ENCODE results near the gene DTNBP1.

The DTNBP1 gene

GRCh38 chr6:15531973-15532372 is 130.9 kb downstream of the DTNBP1 start:
- no peak for DNase-seq (ENCODE audit: low spot score)

- no peak for DNase-seq (ENCODE audit: low spot score)
Measured at GRCh38 chr6:15530411-15530810, 132.4 kb downstream of the DTNBP1 start.

- DNase-seq (ENCODE audit: low spot score) = no peak
Measured at GRCh38 chr6:15528870-15529269, 134.0 kb downstream of the DTNBP1 start.

DNA sequence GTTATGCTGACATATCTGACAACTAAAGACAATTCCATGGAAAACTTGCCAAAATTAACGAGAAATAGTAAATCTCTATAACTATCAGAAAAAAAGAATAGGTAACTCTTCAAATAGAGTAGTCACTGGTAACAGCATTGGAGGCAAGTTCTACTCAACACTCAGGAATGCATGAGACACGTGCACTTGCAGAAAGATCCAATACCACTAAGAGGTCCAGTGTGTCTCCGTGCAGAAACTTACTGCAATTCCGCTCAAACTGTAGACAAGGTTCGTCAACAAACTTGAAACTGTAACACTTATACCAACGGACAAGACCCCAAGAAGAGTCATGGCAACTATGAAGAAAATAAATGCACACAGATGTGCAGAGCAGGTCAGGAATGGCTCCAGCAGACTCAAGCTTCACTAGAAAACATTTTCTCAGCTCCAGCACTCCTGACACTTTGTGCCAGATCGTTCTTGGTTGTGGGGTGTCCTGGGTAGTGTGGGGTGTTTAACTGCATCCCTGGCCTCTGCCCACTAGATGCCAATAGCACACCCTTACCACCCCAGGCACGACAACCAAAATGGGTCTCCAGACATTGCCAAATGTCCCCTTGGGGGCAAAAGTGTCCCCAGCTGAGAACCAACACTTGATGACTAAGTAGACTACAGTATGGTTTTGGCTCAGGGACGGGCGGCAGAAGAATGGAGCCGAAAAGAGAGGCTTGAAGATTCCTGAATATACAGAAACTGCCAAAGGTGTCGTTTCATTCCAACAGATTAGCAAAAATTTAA is 134.8 kb downstream of the DTNBP1 start:
- DNase-seq (ENCODE audit: low spot score) = no peak

DNA sequence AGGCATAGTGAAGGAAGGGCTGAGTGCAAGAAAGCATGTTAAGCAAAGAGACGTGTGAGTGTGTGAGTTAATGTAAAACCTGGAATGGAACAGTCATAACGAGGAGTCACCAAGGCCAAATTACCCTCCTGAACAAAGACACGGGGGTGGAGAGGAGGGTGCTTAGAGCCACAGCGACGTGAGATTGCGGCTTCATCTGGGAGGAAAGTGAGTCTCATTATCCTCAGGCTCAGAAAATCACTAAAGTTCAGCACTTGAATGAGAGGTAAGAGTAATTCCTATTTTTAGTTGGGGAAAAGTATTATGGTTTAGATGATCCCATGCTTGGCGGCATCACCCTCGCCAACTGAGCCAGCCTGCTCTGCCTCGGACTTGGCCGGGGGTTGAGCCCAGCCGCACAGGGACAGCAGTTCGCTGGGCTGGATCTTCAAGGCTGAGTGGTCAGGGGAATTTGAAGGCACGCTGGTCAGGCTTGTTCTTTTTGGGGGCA is 136.6 kb downstream of the DTNBP1 start:
- no peak for DNase-seq (ENCODE audit: low spot score)

DNA sequence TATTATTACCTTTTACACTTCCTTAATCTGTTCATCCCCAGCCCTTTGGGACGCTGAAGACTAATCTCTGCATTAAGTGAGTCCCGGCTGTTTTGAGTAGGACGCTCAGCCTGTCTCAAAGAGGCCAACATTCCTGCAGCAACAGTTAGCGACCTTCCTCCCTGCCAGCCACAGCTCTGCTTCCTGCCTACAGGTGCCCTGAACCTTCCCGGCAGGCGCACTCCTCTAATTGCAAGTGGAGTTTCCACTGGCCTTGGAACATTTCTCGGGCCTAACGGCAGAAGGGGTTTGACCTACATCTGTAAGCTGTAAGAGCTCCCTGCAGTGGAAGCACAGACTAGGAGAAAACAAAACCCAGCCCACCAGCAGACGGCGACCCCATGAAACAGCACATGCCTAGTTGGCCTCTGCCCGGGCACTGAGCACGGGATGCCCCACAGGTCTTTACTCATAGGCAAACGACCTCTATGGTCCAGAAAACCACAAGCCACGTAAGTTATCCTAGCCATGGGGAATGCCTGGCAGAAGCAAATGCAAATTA is 137.9 kb downstream of the DTNBP1 start:
- no peak for DNase-seq (ENCODE audit: low spot score)

DNA sequence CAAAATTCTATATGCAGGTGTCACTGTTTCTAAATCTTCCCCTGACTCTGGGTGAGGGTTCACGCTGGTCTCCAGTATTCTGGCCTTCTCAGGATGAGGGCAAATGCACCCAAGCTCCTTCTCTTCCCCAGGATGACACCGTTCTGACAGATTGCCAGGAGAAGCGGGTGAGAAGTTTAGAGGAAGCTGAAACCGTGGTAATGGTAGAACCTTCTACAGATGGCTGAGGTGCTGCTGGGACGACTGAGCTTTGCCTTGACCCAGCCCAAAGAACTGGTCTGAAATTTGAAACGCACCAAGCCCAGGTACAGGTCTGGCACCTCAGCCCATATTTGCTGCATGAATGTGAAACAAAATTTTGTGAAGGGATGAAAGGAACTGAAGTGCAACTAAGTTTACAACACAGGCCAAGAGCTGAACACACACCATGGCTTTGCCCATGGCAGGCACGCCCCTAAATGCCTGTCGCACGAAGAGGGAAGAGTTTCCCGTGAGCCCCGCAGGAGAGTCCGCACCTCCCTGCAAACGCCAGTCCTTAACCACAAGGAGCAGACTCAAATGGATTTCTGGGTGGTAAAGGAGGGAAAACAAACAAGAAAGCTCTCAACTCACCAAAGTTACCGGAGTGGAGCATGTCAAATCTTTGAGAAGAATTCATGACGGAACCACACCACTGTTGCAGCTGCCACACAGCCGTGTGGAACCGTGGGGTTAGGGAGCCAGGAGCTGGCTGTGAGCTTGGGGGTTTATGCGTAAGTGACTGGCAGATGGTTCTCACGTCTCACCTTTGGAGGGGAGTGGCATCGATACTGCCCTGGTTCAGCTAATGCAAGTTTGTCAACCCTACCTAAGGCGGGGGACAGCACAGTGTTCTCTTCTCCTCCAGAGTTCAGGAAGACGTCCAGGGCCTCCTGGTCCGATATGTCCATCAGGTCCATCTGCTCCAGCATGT is 138.9 kb downstream of the DTNBP1 start:
- no peak for DNase-seq (ENCODE audit: low spot score)

DNA sequence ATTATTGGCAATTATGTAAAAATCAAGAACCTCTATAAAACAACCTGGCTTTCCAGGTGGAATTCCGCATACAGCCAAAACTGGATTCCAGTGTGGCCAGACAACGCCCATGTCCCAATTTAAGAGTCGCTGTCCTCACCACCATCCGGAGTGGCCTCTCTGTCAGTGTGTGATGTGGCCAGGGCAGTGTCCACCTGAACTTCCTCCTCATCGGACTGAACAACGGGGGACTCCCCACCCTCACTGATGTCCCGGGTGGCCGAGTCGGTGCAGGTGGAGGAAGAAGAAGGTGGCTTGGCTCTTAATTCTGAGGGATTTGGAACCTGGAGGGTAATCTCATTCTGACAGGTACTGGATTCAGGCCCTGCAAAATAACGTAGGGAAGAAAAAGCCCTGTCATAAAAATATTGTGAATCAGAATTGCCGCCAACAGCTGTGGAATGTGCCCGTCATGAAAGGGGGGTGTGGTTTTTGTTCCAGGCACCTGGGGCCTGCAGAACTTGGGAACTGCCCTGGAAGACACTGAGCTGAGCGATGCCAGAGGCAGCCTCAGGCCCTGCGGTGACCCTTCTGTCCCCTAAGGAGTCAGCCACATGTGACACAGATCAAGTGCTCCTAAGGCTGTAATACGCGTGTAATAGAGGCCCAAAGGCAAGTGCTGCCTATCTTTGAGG is 139.8 kb downstream of the DTNBP1 start:
- no peak for DNase-seq (ENCODE audit: low spot score)

DNA sequence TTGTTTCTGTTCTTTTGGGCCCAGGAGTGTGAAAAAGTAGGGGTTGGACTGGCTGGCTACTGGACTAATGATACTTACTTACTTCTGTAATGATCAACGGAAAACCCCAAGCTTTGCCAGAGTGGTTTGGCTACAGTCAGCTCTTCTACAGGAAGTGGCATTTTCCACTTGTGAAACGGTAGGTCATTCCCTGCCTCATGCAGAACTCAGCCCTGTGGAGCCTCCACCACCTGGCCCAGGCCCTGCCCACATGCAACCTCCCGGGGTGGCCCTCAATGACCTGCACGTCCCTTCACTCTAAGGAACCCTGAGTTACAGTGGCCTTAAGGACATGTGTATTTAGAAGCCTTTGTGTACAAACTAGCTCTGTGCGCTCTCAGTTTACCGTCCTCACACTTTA is 140.4 kb downstream of the DTNBP1 start:
- no peak for DNase-seq (ENCODE audit: low spot score)

DNA sequence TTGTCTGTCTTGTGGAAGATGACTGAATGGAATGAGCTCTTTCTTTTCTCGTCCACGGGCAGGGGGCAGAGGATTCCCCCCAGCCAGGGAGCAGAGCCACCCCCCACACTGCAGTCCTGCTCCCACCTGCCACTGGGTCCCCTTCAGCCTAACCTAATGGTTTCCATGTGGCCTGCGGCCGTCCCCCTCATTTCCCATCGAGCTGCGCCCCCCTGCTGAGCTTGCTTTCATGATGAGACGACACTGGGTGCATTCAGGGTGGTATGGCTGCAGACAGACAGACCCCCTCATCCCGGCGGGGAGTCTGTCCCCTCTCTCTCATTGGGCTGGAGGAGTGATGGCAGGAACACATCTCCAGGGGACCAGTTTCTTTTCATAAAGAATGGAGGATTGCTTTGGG is 140.8 kb downstream of the DTNBP1 start:
- no peak for DNase-seq (ENCODE audit: low spot score)

GRCh38 chr6:15521582-15521981 is 141.2 kb downstream of the DTNBP1 start:
- DNase-seq (ENCODE audit: low spot score) = no peak

DNA sequence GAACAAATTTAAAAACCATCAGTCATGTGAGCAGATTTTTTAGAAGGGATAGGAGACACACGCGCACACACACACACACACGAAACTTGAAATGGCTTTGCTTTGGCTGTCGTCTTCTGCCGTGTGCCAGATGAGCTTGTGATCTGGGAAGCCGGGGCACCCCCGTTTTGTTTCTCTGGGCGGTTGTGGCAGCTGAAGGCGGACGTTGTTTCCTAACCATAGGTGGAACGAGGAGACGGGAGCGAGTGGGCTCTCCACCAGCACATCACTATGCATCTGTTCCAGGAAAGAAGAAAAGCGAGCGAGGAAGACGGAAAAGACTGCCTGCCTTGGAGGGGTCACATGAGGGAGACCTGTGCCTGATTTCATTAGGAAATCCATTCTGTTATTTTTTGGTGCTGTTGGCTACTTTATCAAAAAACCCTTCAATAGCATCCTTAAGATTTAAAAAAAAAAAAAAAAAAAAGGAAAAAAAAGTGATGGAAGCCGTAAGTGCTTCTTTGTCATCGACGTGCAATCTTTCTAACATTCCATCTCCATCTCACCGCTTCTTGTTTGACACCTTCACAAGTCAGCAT is 142.1 kb downstream of the DTNBP1 start:
- no peak for DNase-seq (ENCODE audit: low spot score)

DNA sequence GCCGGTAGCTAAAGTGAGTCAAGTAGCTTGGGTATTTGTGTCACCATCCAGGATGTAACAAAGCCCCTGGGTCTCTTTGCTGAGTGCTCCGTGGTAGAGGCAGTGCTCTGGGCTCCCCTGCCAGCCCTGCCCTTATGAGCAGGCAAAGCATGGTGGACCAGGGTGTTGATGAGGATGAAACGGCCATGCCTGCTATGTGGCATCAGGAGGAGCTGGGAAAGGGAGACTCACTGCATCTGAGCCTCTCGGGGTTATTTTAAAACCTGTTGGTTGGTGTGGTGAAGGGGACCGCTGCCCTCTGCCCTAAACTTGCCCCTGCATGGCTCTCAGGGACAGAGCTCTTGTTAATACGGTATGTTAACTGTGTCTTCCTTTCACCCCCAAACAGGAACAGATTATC is 143.1 kb downstream of the DTNBP1 start:
- no peak for DNase-seq (ENCODE audit: low spot score)

DNA sequence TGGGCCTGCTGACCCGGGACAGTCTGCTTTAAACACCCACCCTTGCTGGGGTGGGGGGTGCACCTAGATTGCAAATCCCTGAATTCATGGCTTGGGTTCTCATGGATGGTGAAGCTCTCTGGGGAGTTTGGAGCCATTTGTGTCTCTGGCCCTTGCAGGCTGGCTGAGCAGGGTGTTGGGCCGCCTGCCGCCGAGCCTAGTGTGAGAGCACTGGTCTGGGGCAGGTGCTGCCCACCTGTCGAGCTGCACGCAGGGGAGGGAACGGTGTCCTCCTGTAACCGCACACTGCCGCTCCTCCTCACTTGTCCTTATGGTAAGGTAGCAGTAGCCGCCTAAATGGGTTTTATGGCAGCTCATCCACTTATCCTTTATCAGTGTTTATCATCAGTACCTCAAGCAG is 143.9 kb downstream of the DTNBP1 start:
- no peak for DNase-seq (ENCODE audit: low spot score)

DNA sequence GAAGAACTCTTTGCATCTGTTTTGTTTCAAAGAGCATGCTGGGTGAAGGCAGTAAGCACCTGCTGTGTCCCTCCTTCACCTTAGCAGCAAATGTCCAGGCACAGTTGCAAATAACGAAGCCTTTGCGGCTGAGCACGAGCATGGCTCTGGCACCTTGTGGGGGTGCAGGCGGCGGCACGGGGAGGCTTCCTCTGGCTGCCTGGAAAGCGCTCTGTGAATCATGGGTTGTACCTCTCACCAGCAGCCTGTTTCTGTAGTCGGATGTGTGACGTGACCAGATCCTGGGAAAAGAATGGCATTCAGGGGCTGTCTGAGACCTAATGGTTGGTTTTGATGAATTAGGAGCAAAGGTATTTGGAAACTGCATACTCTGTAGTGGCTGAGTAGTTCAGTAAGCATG is 144.8 kb downstream of the DTNBP1 start:
- DNase-seq (ENCODE audit: low spot score) = no peak

DNA sequence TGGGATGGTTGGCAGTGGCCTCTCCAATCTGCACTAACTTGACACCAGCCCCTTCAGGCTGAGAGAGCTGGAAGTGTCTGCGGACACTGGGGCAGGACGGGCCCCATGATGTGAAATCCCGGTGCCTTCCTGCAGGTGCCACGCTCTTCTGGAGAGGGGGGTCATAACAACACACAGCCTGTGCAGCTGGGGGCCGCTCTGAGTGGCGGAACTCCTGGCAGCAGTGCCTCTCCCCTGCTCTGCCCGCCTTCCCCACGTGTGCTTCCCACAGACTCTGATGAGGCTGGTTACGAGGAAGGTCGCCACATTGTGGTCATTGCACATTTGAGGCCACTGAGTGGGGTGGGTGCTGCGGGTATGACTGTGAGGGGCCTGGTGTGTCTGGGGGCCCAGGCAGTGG is 145.2 kb downstream of the DTNBP1 start:
- no peak for DNase-seq (ENCODE audit: low spot score)

- no peak for DNase-seq (ENCODE audit: low spot score)
Measured at GRCh38 chr6:15516923-15517560, 145.8 kb downstream of the DTNBP1 start.

GRCh38 chr6:15516378-15516777 is 146.4 kb downstream of the DTNBP1 start:
- no peak for DNase-seq (ENCODE audit: low spot score)

DNA sequence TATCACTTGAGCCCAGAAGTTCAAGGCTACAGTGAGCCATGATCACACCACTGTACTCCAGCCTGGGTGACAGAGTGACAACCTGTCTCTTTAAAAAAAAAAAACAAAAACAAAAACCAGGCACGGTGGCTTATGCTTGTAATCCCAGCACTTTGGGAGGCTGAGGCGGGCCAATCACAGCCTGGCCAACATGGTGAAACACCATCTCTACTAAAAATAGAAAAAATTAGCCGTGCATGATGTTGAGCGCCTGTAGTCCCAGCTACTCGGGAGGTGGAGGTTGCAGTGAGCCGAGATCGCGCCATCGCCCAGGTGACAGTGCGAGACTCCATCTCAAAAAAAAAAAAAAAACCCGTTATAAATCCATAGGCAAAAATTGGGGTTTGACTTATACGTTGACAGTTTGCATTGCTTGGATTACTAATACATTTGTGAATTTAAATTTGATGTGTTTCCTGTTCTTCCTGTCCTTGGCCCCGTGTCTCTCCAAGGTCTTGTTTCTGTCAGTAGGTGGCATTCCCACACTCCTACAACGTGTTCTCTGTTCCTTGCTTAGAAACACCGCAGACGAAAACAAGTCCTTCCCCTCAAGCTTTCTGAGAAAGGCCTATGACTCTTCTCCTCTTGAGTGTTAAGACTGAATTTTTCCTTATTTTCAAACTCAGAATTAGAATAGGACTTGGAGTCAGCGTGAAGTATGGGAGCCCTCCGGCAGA is 147.0 kb downstream of the DTNBP1 start:
- no peak for DNase-seq (ENCODE audit: low spot score)

GRCh38 chr6:15515226-15515625 is 147.6 kb downstream of the DTNBP1 start:
- no peak for DNase-seq (ENCODE audit: low spot score)
